OCI-LY1 (cell line): ENCODE results near the gene FLYWCH1.
A peak's percentile ranks its signal among the peaks of the same experiment; 100 is the strongest.

Experiments used
- H2AFZ ChIP-seq: fragments of 200-600 bp; sonication (generic), shearing (Covaris generic); 2 replicates; pipeline ENCODE4 v1.6.0; 2014; ENCODE audit warnings: antibody characterized with exemption, mild to moderate bottlenecking, low read length
- H3F3A ChIP-seq: fragments of 200-600 bp; sonication (generic), shearing (Covaris generic); 2 replicates; pipeline ENCODE4 v1.6.0; 2014; ENCODE audit warnings: mild to moderate bottlenecking, antibody characterized with exemption, low read length, moderate library complexity; ENCODE audit not compliant: insufficient read depth
- H3K27ac ChIP-seq: fragments of 200-600 bp; sonication (generic); 2 replicates; pipeline ENCODE4 v1.5.1; 2014; ENCODE audit warnings: low read length, mixed run types, mild to moderate bottlenecking, low read depth; ENCODE audit not compliant: poor library complexity, severe bottlenecking
- H3K27me3 ChIP-seq: fragments of 200-600 bp; sonication (generic); 2 replicates; pipeline ENCODE4 v1.6.0; 2014; ENCODE audit warnings: antibody characterized with exemption, mild to moderate bottlenecking, low read length, moderate library complexity; ENCODE audit not compliant: insufficient read depth
- H3K36me3 ChIP-seq: fragments of 200-600 bp; sonication (generic); 2 replicates; pipeline ENCODE4 v1.6.1; 2014; ENCODE audit warnings: mild to moderate bottlenecking, antibody characterized with exemption, low read length, moderate library complexity, mixed read lengths; ENCODE audit not compliant: insufficient read depth
- H3K4me1 ChIP-seq: fragments of 200-600 bp; sonication (generic); 2 replicates; pipeline ENCODE4 v1.5.1; 2014; ENCODE audit warnings: mild to moderate bottlenecking, low read length, moderate library complexity; ENCODE audit not compliant: insufficient read depth, severe bottlenecking
- H3K4me2 ChIP-seq: fragments of 200-600 bp; sonication (generic), shearing (Covaris generic); 2 replicates; pipeline ENCODE4 v1.6.1; 2014; ENCODE audit warnings: low read length
- H3K4me3 ChIP-seq: fragments of 200-600 bp; sonication (generic); 2 replicates; pipeline ENCODE4 v1.5.1; 2014; ENCODE audit warnings: low read length, low read depth, mild to moderate bottlenecking, mixed read lengths; ENCODE audit not compliant: poor library complexity, severe bottlenecking
- H3K79me2 ChIP-seq: fragments of 200-600 bp; shearing (Covaris generic); 2 replicates; pipeline ENCODE4 v1.6.1; 2016; ENCODE audit warnings: mixed run types, low read length, mixed read lengths; ENCODE audit not compliant: insufficient read depth
- H3K9ac ChIP-seq: fragments of 200-600 bp; sonication (generic), shearing (Covaris generic); 2 replicates; pipeline ENCODE4 v1.6.1; 2014; ENCODE audit warnings: mild to moderate bottlenecking, low read length, mixed read lengths
- H3K9me2 ChIP-seq: fragments of 200-600 bp; sonication (generic), shearing (Covaris generic); 2 replicates; pipeline ENCODE4 v1.6.1; 2014; ENCODE audit warnings: low read depth, mild to moderate bottlenecking, low read length, mixed read lengths
- H3K9me3 ChIP-seq: fragments of 200-600 bp; shearing (Covaris generic); 2 replicates; pipeline ENCODE4 v1.6.1; 2014; ENCODE audit warnings: low read length, mixed read lengths
- H4K20me1 ChIP-seq: fragments of 200-600 bp; sonication (generic), shearing (Covaris generic); 2 replicates; pipeline ENCODE4 v1.6.0; 2016; ENCODE audit warnings: mild to moderate bottlenecking, low read length; ENCODE audit not compliant: insufficient read depth
- EZH2 ChIP-seq: fragments of 200-600 bp; sonication (generic), shearing (Covaris generic); IDR thresholded peaks from 2 replicates; pipeline ENCODE4 v1.8.0; 2017; ENCODE audit warnings: borderline replicate concordance, mixed run types, mild to moderate bottlenecking, antibody characterized with exemption, low read length, moderate library complexity, mixed read lengths
- TF ChIP-seq, protein P1 (sequence below): fragments of 200-600 bp; sonication (generic), shearing (Covaris generic); IDR thresholded peaks from 2 replicates; pipeline ENCODE4 v1.5.1; 2017; ENCODE audit warnings: mild to moderate bottlenecking, antibody characterized with exemption, low read length, moderate library complexity, mixed read lengths

Gene FLYWCH1

DNA sequence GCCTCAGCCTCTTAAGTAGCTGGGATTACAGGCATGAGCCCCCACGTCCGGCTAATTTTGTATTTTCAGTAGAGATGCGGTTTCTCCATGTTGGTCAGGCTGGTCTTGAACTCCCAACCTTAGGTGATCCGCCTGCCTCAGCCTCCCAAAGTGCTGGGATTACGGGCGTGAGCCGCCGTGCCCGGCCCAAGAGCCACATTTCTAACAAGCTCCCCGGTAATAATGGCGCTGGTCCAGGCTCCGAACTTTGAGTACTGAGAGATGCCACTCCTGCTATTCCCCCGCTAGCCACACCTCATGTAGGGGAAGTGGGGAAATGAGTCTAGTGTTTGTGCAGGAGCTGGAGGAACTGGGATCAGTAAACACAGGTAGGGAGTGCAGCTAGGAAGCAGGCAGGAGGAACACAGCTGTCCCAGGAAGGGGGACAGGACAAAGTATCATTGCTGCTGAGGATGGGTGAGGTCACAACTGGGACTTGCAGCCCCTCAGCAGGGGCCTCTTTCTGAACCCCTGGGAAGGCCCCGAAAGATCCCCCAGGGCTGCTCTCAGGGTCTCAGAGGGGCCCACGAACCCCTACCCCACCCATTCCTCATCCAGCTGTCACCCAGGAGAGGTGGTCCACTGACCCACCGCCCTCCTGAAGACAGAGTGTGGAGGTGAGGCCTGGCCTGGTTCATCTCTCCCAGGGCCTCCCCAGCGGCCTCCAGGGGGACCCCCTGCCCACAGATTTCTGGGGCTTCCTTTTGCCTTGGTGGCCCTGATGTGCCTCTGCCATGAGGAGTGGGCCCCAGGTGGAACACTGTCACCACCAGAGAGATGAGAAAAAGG is 48.7 kb downstream of the FLYWCH1 start:
- Histone ChIP-seq H3K9ac (no peak overlapping the region), H3K4me2 (no peak overlapping the region), H3F3A (no peaks in the 10 kb centered on the region), H4K20me1 (no peaks in the 10 kb centered on the region), H3K79me2 (no peaks in the 10 kb centered on the region), H3K9me2 (no peaks in the 10 kb centered on the region), H3K27ac (no peak overlapping the region), H3K36me3 (no peaks in the 10 kb centered on the region), H2AFZ (no peak overlapping the region), H3K9me3 (no peaks in the 10 kb centered on the region), H3K4me1 (peaks cover 26% of the 10 kb centered on the region), H3K4me3 (no peak overlapping the region), H3K27me3 (peaks cover 8% of the 10 kb centered on the region)
- TF ChIP-seq EZH2, result no peak
- TF ChIP-seq, protein P1, sequence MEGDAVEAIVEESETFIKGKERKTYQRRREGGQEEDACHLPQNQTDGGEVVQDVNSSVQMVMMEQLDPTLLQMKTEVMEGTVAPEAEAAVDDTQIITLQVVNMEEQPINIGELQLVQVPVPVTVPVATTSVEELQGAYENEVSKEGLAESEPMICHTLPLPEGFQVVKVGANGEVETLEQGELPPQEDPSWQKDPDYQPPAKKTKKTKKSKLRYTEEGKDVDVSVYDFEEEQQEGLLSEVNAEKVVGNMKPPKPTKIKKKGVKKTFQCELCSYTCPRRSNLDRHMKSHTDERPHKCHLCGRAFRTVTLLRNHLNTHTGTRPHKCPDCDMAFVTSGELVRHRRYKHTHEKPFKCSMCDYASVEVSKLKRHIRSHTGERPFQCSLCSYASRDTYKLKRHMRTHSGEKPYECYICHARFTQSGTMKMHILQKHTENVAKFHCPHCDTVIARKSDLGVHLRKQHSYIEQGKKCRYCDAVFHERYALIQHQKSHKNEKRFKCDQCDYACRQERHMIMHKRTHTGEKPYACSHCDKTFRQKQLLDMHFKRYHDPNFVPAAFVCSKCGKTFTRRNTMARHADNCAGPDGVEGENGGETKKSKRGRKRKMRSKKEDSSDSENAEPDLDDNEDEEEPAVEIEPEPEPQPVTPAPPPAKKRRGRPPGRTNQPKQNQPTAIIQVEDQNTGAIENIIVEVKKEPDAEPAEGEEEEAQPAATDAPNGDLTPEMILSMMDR, result no peak

DNA sequence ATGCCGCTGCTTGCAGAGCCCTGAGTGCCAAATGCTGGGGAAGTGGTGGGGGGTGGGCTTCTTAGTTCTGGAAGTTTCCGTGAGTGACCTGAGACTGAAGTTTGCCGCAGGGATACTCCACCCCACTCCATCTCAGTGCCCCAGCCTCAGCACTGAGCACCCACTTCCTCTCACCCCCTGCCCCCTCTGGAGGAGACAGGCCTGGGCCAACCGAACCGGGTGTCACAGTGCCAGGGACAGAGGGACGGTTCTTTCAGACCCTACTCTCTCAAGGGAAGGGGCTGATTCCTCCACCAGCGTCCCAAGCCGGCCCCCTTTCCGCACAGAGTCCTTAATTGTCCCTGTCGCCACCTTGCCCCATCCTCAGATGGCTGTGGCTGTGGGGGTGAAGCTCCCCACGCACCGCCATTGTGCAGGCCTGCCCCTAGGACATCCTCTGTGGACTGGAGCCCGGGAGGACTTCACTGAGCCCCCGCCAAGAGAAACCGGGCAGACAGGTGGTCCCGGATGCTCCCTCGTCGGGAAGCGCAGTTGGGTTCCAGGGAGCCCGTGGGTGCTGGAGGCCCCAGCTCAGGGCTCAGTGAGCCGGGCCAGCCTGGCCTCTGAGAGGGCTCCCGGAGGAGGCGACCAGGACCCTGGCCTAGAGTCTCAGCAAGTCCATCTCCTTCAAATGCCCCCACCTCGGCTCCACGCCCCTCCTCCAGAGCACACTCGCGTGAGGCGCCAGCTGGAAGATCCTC is 50.8 kb downstream of the FLYWCH1 start:
- Histone ChIP-seq H3K36me3 (no peaks in the 10 kb centered on the region), H3K9ac (no peak overlapping the region), H3F3A (no peaks in the 10 kb centered on the region), H3K79me2 (no peaks in the 10 kb centered on the region), H4K20me1 (no peaks in the 10 kb centered on the region), H3K4me2 (peak overlapping the region; percentile 65; the same call in 1 of the 2 replicates), H3K27me3 (no peaks in the 10 kb centered on the region), H2AFZ (no peak overlapping the region), H3K9me3 (no peaks in the 10 kb centered on the region), H3K4me3 (peak overlapping the region; percentile 56), H3K4me1 (peaks cover 34% of the 10 kb centered on the region), H3K27ac (no peak overlapping the region), H3K9me2 (no peaks in the 10 kb centered on the region)
- TF ChIP-seq, protein P1, result no peak
- TF ChIP-seq EZH2, result no peak

DNA sequence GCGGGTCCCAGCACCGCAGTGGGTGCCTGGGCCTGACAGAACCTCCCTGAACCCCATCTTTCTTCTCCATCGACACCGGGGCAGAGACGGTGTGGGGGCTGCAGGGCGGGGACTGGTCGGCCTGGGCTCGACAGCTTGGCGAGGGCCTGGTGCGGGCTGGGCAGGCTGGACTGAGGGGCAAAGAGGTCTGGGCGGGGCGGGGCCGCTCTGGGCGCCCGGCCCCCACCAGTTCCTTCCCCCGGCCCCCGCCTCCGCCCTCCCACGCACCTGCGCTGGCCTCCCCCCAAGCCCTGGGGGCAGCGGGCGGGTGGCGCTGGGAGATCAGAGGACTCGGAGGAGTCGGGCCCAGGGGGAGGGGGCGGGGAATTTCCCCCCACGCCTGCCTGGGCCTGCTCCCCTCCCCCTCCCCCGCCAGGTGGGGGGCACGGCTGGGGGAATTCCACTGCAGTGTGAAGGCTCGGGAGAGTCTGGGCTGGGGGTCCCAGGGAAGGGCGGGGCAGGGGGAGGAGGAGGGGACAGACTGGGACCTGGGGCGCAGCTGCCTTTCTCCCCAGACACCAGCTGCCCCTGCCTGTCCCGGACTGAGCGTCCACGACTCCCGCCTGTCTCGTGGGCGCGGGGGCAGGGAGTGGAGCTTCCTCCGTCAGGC is 51.5 kb downstream of the FLYWCH1 start:
- Histone ChIP-seq H3K79me2 (no peaks in the 10 kb centered on the region), H3K27ac (no peak overlapping the region), H3K27me3 (no peaks in the 10 kb centered on the region), H2AFZ (no peak overlapping the region), H3K9me3 (no peaks in the 10 kb centered on the region), H3F3A (no peaks in the 10 kb centered on the region), H3K4me3 (peak overlapping the region; percentile 56), H4K20me1 (no peaks in the 10 kb centered on the region), H3K36me3 (no peaks in the 10 kb centered on the region), H3K4me2 (peak overlapping the region; percentile 65), H3K9me2 (no peaks in the 10 kb centered on the region), H3K4me1 (peaks cover 40% of the 10 kb centered on the region), H3K9ac (peak overlapping the region; percentile 39; the same call in 1 of the 2 replicates)
- TF ChIP-seq, protein P1, result no peak
- no peak for TF ChIP-seq EZH2
